ENCODE results near the gene CYFIP1. TPM values are rescaled to one million over a fixed set of nuclear protein-coding genes. Genes with fewer than 3 reads are reported as not detected.

Gene CYFIP1
- total and polyA plus RNA-seq, 2 of the 13 experiments (the other 11 are each of a cell fraction or from before 2014, with no cell fraction given) = 38.1 to 58.3 TPM

DNA sequence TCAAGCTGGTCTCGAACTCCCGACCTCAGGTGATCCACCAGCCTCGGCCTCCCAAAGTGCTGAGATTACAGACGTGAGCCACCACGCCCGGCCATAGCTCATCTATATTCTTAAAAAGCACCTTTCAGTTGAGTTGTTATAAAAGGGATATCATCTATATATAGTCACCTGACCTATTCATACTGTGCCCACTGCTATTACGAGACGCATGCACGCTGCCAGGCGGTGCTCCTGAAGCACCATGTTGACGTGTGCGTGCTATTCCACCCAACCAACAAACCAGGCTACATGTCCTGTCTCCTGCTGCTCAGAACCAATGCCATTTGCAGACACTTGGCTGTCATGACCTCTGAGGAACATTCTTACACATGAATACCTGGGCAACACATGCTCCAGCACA, 17.6 kb downstream of the CYFIP1 start:
- Histone ChIP-seq H3K27me3 (ENCODE audit: control insufficient read depth in 1 of 2, insufficient read depth in 2 of 2, low read length in 2 of 2) (no peaks in the 10 kb centered on the region), H3K4me3 (replicated peaks in 1 of 3; ENCODE audit: insufficient read depth in 1 of 3, low read depth in 2 of 3, low read length in 3 of 3) (no peak overlapping the region), H3K9ac (ENCODE audit: insufficient read depth, low read depth, low read length) (no peak overlapping the region), H4K20me1 (ENCODE audit: insufficient read depth, low read length) (peaks cover 24% of the 10 kb centered on the region; the same call in 1 of the 2 replicates), H3K27ac (ENCODE audit: extremely low read length, insufficient read depth, low read length) (no peak overlapping the region), H3K4me1 (ENCODE audit: insufficient read depth, low read length) (no peaks in the 10 kb centered on the region), H3K36me3 (replicated peaks in 1 of 2; ENCODE audit: control insufficient read depth in 1 of 2, insufficient read depth in 2 of 2, low read length in 2 of 2) (peaks cover 3% of the 10 kb centered on the region in 2 experiments; a peak in 2 of 5 replicates), H3K4me2 (ENCODE audit: low read depth, low read length) (no peak overlapping the region), H2AFZ (ENCODE audit: low read length) (no peak overlapping the region), H3K79me2 (ENCODE audit: insufficient read depth, low read length) (peaks cover 70% of the 10 kb centered on the region), H3K9me3 (ENCODE audit: low read length) (no peaks in the 10 kb centered on the region)
- POLR2A ChIA-PET = no interaction called here
- FAIRE-seq = no peak
- ATAC-seq = no peak
- TF ChIP-seq RAD21 (CRISPR knock-in tag; IDR thresholded peaks at IDR 0.05) = no peak
- TF ChIP-seq, protein P1, sequence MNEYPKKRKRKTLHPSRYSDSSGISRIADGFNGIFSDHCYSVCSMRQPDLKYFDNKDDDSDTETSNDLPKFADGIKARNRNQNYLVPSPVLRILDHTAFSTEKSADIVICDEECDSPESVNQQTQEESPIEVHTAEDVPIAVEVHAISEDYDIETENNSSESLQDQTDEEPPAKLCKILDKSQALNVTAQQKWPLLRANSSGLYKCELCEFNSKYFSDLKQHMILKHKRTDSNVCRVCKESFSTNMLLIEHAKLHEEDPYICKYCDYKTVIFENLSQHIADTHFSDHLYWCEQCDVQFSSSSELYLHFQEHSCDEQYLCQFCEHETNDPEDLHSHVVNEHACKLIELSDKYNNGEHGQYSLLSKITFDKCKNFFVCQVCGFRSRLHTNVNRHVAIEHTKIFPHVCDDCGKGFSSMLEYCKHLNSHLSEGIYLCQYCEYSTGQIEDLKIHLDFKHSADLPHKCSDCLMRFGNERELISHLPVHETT (CRISPR knock-in tag; conservative IDR thresholded peaks at IDR 0.05) = no peak
- in situ Hi-C loops (cut with HindIII; ENCODE audit: extremely low pct_ligation_motif_present, low pct_unique_long_range_greater_than_20kb) (no loop called here), intact Hi-C loops (cut with micrococcal nuclease; ENCODE audit: unreplicated experiment) (no loop called here)
- BruUV-seq (replicated peaks) = no TSS peak
- CTCF ChIA-PET (ENCODE audit: low intra/inter-chr PET ratio, low total read pairs) = no interaction called here
- no peak for DNase-seq (ENCODE audit: low spot score)
- 98% methylated on average over 12 of the region's 12 CpGs for WGBS (ENCODE audit: low lambda C conversion rate)

DNA sequence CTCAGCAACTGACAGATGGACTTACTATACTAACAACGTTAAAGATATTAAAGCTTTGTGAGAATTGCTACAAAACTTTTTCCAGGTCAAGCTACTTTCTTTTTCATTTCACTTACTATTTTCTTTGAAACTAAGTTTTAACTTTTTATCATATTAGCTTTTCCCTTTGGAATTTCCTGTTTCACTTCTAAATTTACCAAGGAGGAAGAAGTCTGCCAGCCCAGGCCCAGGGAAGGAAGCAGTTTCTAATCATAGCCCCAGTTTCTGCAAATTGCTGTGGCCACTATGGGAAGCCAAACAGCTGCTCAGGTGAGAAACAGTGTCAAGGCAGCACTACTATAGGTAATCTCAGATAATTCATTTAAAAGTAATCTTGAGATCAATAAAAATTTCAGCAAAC, 18.4 kb downstream of the CYFIP1 start:
- no peaks in the 10 kb centered on the region for H3K27me3 ChIP-seq (ENCODE audit: control insufficient read depth in 1 of 2, insufficient read depth in 2 of 2, low read length in 2 of 2)
- H3K79me2 ChIP-seq (ENCODE audit: insufficient read depth, low read length) = peaks cover 67% of the 10 kb centered on the region
- DNase-seq (ENCODE audit: low spot score) (no peak), ATAC-seq (no peak), FAIRE-seq (no peak)
- no peak overlapping the region for H3K4me2 ChIP-seq (ENCODE audit: low read depth, low read length)
- peaks cover 24% of the 10 kb centered on the region; the same call in 1 of the 2 replicates for H4K20me1 ChIP-seq (ENCODE audit: insufficient read depth, low read length)
- H3K4me3 ChIP-seq (replicated peaks in 1 of 3; ENCODE audit: insufficient read depth in 1 of 3, low read depth in 2 of 3, low read length in 3 of 3) = no peak overlapping the region
- 74% methylated on average over 1 of the region's 1 CpG for WGBS (ENCODE audit: low lambda C conversion rate)
- no peak overlapping the region for H3K27ac ChIP-seq (ENCODE audit: extremely low read length, insufficient read depth, low read length)
- peaks cover 3% of the 10 kb centered on the region in 2 experiments; a peak in 2 of 5 replicates for H3K36me3 ChIP-seq (replicated peaks in 1 of 2; ENCODE audit: control insufficient read depth in 1 of 2, insufficient read depth in 2 of 2, low read length in 2 of 2)
- intact Hi-C loops (cut with micrococcal nuclease; ENCODE audit: unreplicated experiment) (no loop called here), in situ Hi-C loops (cut with HindIII; ENCODE audit: extremely low pct_ligation_motif_present, low pct_unique_long_range_greater_than_20kb) (no loop called here)
- BruUV-seq (replicated peaks) = no TSS peak
- no peaks in the 10 kb centered on the region for H3K4me1 ChIP-seq (ENCODE audit: insufficient read depth, low read length)
- no peaks in the 10 kb centered on the region for H3K9me3 ChIP-seq (ENCODE audit: low read length)
- H2AFZ ChIP-seq (ENCODE audit: low read length) = no peak overlapping the region
- CTCF ChIA-PET (ENCODE audit: low intra/inter-chr PET ratio, low total read pairs) = no interaction called here
- no peak overlapping the region for H3K9ac ChIP-seq (ENCODE audit: insufficient read depth, low read depth, low read length)
- POLR2A ChIA-PET = no interaction called here
- TF ChIP-seq NFATC3 (CRISPR knock-in tag; IDR thresholded peaks at IDR 0.05) (no peak), ZNF607 (CRISPR knock-in tag; IDR thresholded peaks at IDR 0.05; ENCODE audit: borderline replicate concordance) (no peak), PAXIP1 (CRISPR knock-in tag; conservative IDR thresholded peaks at IDR 0.05) (no peak), ZNF329 (CRISPR knock-in tag; IDR thresholded peaks at IDR 0.05; ENCODE audit: low read depth) (no peak), ZNF703 (CRISPR knock-in tag; IDR thresholded peaks at IDR 0.05; ENCODE audit: borderline replicate concordance) (no peak), ZNF333 (CRISPR knock-in tag; IDR thresholded peaks at IDR 0.05; ENCODE audit: borderline replicate concordance) (no peak), ESRRA (CRISPR knock-in tag; IDR thresholded peaks at IDR 0.05; ENCODE audit: low read depth) (no peak), ZNF747 (CRISPR knock-in tag; IDR thresholded peaks at IDR 0.05; ENCODE audit: borderline replicate concordance) (no peak), CEBPB (IDR thresholded peaks at IDR 0.05; ENCODE audit: borderline replicate concordance, low read depth, low read length) (no peak), RAD51 (IDR thresholded peaks at IDR 0.05; ENCODE audit: borderline replicate concordance) (no peak)
- TF ChIP-seq, protein P2, sequence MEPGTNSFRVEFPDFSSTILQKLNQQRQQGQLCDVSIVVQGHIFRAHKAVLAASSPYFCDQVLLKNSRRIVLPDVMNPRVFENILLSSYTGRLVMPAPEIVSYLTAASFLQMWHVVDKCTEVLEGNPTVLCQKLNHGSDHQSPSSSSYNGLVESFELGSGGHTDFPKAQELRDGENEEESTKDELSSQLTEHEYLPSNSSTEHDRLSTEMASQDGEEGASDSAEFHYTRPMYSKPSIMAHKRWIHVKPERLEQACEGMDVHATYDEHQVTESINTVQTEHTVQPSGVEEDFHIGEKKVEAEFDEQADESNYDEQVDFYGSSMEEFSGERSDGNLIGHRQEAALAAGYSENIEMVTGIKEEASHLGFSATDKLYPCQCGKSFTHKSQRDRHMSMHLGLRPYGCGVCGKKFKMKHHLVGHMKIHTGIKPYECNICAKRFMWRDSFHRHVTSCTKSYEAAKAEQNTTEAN (CRISPR knock-in tag; conservative IDR thresholded peaks at IDR 0.05) = no peak
